ENCODE results near the gene MCTP1. TPM values are rescaled to one million over a fixed set of nuclear protein-coding genes. Genes with fewer than 3 reads are reported as not detected.
"Not testable (repeated sequence)": the region's sequence is repeated elsewhere in the genome, so short reads cannot be mapped to it uniquely, and the experiment has no call there.

Gene MCTP1
- total RNA-seq, 3 donors from 2014 or later: 22.8 to 57.8 (median 24.3) TPM

GRCh38 chr5:95217881-95218280 lies 67.0 kb downstream of the MCTP1 start:
- Histone ChIP-seq H3K9me3 (no peaks in the 10 kb centered on the region), H3K4me1 (no peaks in the 10 kb centered on the region), H3K4me3 (no peak overlapping the region), H3K27ac (no peak overlapping the region), H3K36me3 (no peaks in the 10 kb centered on the region), H3K27me3 (no peaks in the 10 kb centered on the region)
- no peak for DNase-seq (ENCODE audit: low spot score in 2 of 2)
- no peak for TF ChIP-seq POLR2A (IDR thresholded peaks at IDR 0.05)
- TF ChIP-seq CTCF (IDR thresholded peaks at IDR 0.05): no peak
- no peak for TF ChIP-seq POLR2AphosphoS5 (IDR thresholded peaks at IDR 0.05)
- intact Hi-C loops (cut with DNase I; ENCODE audit: low total_unique reads): no loop called here

GRCh38 chr5:95217351-95217750 lies 67.5 kb downstream of the MCTP1 start:
- no peak for DNase-seq (ENCODE audit: low spot score in 2 of 2)
- no peak overlapping the region for H3K4me3 ChIP-seq
- H3K27ac ChIP-seq: no peak overlapping the region
- H3K9me3 ChIP-seq: no peaks in the 10 kb centered on the region
- no peaks in the 10 kb centered on the region for H3K36me3 ChIP-seq
- H3K27me3 ChIP-seq: no peaks in the 10 kb centered on the region
- intact Hi-C loops (cut with DNase I; ENCODE audit: low total_unique reads): no loop called here
- H3K4me1 ChIP-seq: no peaks in the 10 kb centered on the region
- TF ChIP-seq POLR2AphosphoS5 (IDR thresholded peaks at IDR 0.05) (no peak), POLR2A (IDR thresholded peaks at IDR 0.05) (no peak), CTCF (IDR thresholded peaks at IDR 0.05) (no peak)

GRCh38 chr5:95216136-95216955 lies 68.5 kb downstream of the MCTP1 start:
- Histone ChIP-seq H3K9me3 (no peaks in the 10 kb centered on the region), H3K27ac (no peak overlapping the region), H3K4me3 (no peak overlapping the region), H3K27me3 (no peaks in the 10 kb centered on the region), H3K4me1 (no peaks in the 10 kb centered on the region), H3K36me3 (no peaks in the 10 kb centered on the region)
- intact Hi-C loops (cut with DNase I; ENCODE audit: low total_unique reads): no loop called here
- TF ChIP-seq POLR2A (IDR thresholded peaks at IDR 0.05): no peak
- TF ChIP-seq CTCF (IDR thresholded peaks at IDR 0.05): no peak
- TF ChIP-seq POLR2AphosphoS5 (IDR thresholded peaks at IDR 0.05): no peak
- no peak for DNase-seq (ENCODE audit: low spot score in 2 of 2)

- intact Hi-C loops (cut with DNase I; ENCODE audit: low total_unique reads); H3K9me3 ChIP-seq; H3K4me3 ChIP-seq; H3K27ac ChIP-seq; H3K36me3 ChIP-seq; DNase-seq (ENCODE audit: low spot score in 2 of 2); H3K4me1 ChIP-seq; H3K27me3 ChIP-seq: not testable (repeated sequence)
These were observed 77.1 kb downstream of the MCTP1 start for GRCh38 chr5:95207811-95208210.

- Histone ChIP-seq H3K4me3 (no peak overlapping the region), H3K36me3 (no peaks in the 10 kb centered on the region), H3K4me1 (no peaks in the 10 kb centered on the region), H3K27me3 (no peaks in the 10 kb centered on the region), H3K27ac (no peak overlapping the region), H3K9me3 (no peaks in the 10 kb centered on the region)
- DNase-seq (ENCODE audit: low spot score in 2 of 2): no peak
- TF ChIP-seq CTCF (IDR thresholded peaks at IDR 0.05): no peak
- TF ChIP-seq POLR2AphosphoS5 (IDR thresholded peaks at IDR 0.05): no peak
- TF ChIP-seq POLR2A (IDR thresholded peaks at IDR 0.05): no peak
- intact Hi-C loops (cut with DNase I; ENCODE audit: low total_unique reads): no loop called here
These were observed 90.0 kb downstream of the MCTP1 start for GRCh38 chr5:95194856-95195255.

Data from breast epithelium (tissue), 4 donors.